Fibroblast of pulmonary artery (primary cell): ENCODE results near the gene GFER.

Experiments used
- DNase-seq: peaks from one replicate; pipeline ENCODE4 v3.0.0-alpha.2; 2010; ENCODE audit warnings: low read depth
- H3K4me3 ChIP-seq: replicated peaks from 2 replicates; pipeline ENCODE4 v1.5.1; 2011; ENCODE audit warnings: low read depth, mild to moderate bottlenecking, control low read depth, low read length, moderate library complexity
- CTCF ChIP-seq: IDR thresholded peaks from 2 replicates; pipeline ENCODE4 v1.5.1; 2011; ENCODE audit warnings: mild to moderate bottlenecking, control low read depth, low read length, inconsistent platforms; ENCODE audit errors: missing control alignments

Gene GFER

DNA sequence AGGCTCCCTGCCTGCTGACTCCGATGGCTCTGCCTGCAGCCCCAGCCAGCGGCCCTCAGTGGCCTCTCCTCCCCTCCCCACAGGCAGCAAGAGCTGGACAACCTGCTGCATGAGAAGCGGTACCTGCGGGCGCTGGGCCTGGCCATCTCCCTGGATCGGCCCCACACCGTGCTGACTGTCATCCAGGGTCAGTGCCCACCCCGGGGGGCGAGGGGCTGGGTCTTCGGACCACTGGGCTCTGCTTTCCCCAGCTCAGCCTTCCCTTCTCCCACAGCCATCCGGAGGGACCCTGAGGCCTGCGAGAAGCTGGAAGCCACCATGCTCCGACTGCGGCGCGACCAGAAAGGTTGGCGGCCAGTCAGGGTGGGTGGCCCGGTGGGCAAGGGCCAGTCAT lies 6.1 kb upstream of the GFER start:
- H3K4me3 ChIP-seq, result no peak overlapping the region
- no peak for TF ChIP-seq CTCF
- DNase-seq, result no peak

DNA sequence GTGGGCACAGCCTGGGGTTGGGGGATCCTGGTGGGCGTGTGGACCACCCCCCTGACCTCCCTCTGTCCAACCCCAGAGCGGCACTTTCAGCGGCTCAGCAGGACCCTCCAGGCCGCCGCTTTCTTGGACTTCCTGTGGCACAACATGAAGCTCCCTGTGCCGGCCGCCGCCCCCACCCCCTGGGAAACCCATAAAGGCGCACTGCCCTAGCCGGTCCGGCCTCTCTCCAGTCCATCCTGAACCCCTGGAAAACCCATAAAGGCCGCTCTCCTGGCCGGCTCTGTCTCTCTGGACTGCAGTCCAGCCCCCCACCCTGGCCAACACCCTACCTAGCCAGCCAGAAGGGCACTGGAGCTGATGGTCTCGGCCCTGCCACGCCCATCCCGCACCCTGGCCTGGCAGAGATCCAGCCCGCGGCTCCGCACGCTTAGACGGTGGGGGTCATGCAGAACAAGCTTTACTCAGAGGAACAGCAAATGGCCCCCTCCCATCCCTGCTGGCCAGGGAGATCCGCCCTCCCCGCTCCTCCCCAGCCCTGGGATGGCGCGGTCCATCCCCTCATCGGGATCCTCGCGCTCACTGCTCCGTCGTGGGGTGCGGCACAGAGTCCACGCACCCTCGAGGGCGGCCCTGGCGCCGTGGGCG lies 5.4 kb upstream of the GFER start:
- no peak for DNase-seq
- TF ChIP-seq CTCF, result no peak
- no peak overlapping the region for H3K4me3 ChIP-seq

- no peak for DNase-seq
- H3K4me3 ChIP-seq, result no peak overlapping the region
- no peak for TF ChIP-seq CTCF
These were observed 4.5 kb upstream of the GFER start for GRCh38 chr16:1979271-1980029.

- DNase-seq, result no peak
- no peak overlapping the region for H3K4me3 ChIP-seq
- TF ChIP-seq CTCF, result no peak
These were observed 3.8 kb upstream of the GFER start for GRCh38 chr16:1980030-1980769.

GRCh38 chr16:1980770-1981087 lies 3.3 kb upstream of the GFER start:
- no peak overlapping the region for H3K4me3 ChIP-seq
- no peak for TF ChIP-seq CTCF
- DNase-seq, result no peak

GRCh38 chr16:1981398-1981836 lies 2.6 kb upstream of the GFER start, which contains the start of gene NOXO1:
Gene NOXO1, minus strand, starts transcription at chr16:1981469. Its CDS starts 290 bp downstream, at chr16:1981179.
- DNase-seq, result no peak
- TF ChIP-seq CTCF, result no peak
- no peak within 1 kb of the TSS for H3K4me3 ChIP-seq
